Left ventricle myocardium inferior (tissue), 1 donor: ENCODE results near the gene DMRTB1. TPM values are rescaled to one million over a fixed set of nuclear protein-coding genes. Genes with fewer than 3 reads are reported as not detected.

Experiments used
- DNase-seq: peaks from one replicate; pipeline ENCODE4 v3.0.0-alpha.2; 2020
- H3K27ac ChIP-seq: fragments of 200-600 bp; replicated peaks from 2 replicates; pipeline ENCODE4 v1.8.0; 2021
- H3K27me3 ChIP-seq: fragments of 200-600 bp; 2 replicates; pipeline ENCODE4 v1.8.0; 2021; ENCODE audit warnings: low read depth
- H3K36me3 ChIP-seq: fragments of 200-600 bp; 2 replicates; pipeline ENCODE4 v1.8.0; 2021
- H3K4me1 ChIP-seq: fragments of 200-600 bp; 2 replicates; pipeline ENCODE4 v1.8.0; 2021
- H3K4me3 ChIP-seq: fragments of 200-600 bp; 2 replicates; pipeline ENCODE4 v1.8.0; 2021; ENCODE audit warnings: mild to moderate bottlenecking, moderate library complexity
- H3K9me3 ChIP-seq: fragments of 200-600 bp; replicated peaks from 2 replicates; pipeline ENCODE4 v1.8.0; 2021
- intact Hi-C: fragments of 100-400 bp; cut with micrococcal nuclease; formaldehyde crosslinking; loops from one replicate; pipeline ENCODE4 v1.11.0; 2022
- total RNA-seq: library from RNA; stranded (reverse); fragmentation: NEBNext Ultra II Directional; extraction: Animal tissue kit (Norgen Biotek cat#: 25700); gene quantifications from one replicate; pipeline ENCODE4 v1.2.1, GENCODE V29; 2021
- TF ChIP-seq, protein P1 (sequence below): fragments of 200-600 bp; IDR thresholded peaks from 2 replicates; pipeline ENCODE4 v1.8.0; 2021; ENCODE audit warnings: antibody characterized with exemption, mild to moderate bottlenecking, borderline replicate concordance
- donor health status: DM: no; HTN: yes; CAD: no; lungs with severe emphysema.

Gene DMRTB1
- total RNA-seq, 1 donor from 2014 or later: not detected

DNA sequence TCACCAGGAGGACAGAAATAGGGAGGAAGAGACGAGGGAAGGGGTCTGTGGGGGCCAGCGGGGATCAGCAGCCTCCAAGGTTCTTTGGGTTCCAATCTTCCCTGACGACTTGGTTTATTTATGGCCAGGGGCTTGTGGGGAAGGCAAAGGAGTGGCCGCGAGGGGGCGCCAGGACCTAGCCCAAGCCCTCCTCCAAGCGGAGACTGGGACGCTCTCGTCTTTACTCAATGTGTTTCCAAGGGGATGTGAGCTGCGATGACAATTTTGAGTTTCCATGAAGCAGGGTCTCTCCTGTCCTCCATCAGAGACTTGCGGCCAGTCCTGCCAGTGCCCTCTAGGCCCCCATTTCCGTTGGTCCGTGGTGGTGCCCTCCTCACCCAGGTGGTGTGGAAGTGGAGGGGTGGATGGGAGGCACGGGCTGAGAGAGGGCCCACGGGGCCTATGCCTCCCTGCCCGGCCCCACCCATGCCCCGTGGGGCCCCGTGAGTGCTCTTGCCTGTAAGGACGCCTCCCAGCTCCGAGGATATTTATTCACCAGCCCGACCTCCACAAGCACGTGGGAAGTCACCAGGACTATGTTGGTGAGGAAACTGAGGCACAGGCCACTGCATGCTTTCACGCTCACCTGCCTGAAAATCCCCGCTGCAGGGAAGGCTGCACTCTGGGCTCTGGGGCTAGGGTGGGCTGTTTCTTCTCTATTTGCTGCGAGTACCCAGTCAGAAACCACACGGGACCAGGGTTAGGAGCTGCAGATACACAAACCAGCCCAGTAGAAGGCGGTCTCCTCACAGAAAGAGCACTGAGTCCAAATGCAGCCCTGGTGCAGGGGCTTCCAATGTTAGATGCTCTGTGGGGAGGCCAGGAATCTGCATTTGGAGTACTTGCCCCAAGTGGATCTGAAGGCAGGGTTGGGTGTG, 26.5 kb downstream of the DMRTB1 start:
- TF ChIP-seq, protein P1, sequence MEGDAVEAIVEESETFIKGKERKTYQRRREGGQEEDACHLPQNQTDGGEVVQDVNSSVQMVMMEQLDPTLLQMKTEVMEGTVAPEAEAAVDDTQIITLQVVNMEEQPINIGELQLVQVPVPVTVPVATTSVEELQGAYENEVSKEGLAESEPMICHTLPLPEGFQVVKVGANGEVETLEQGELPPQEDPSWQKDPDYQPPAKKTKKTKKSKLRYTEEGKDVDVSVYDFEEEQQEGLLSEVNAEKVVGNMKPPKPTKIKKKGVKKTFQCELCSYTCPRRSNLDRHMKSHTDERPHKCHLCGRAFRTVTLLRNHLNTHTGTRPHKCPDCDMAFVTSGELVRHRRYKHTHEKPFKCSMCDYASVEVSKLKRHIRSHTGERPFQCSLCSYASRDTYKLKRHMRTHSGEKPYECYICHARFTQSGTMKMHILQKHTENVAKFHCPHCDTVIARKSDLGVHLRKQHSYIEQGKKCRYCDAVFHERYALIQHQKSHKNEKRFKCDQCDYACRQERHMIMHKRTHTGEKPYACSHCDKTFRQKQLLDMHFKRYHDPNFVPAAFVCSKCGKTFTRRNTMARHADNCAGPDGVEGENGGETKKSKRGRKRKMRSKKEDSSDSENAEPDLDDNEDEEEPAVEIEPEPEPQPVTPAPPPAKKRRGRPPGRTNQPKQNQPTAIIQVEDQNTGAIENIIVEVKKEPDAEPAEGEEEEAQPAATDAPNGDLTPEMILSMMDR: peak; percentile 86
- Histone ChIP-seq H3K27ac (no peak overlapping the region), H3K36me3 (no peaks in the 10 kb centered on the region), H3K27me3 (peaks cover 100% of the 10 kb centered on the region), H3K4me3 (no peak overlapping the region), H3K4me1 (no peaks in the 10 kb centered on the region), H3K9me3 (peaks cover 11% of the 10 kb centered on the region)
- intact Hi-C loops: loop anchor here (5.0 kb wide), 1 partner anchor 267 kb away; no protein-coding TSS in a partner anchor
- peak; percentile 77 for DNase-seq

DNA sequence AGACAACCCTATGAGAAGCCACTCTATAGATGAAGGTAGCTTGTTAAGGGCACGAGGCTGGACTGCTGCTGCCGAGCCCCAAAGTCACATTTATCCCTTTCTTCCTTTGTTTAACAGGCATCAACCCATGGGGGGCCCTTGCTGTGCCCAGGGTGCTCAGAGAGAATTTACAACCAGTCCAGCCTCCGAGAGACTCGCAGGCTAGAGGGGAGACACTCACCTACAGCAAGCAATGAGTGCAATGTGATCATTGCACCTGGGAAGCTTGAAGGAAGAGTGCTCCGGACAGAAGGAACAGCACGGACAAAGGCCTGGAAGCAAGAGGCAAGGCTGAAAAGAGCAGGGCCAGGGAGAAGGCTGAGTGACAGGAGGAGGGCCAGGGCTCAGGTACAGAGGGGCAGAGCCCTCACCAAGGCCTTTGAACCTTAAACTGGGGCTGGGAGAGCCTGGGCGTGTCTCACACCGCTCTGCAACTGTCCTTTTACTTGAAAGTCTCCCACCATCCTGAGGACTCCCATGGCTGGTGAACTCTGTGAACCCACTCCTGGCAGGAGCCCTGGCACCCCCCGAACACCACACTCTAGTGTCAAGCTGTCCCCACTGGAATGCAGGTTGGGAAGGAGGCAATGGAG, 27.3 kb downstream of the DMRTB1 start:
- no peaks in the 10 kb centered on the region for H3K36me3 ChIP-seq
- H3K4me1 ChIP-seq: no peaks in the 10 kb centered on the region
- peaks cover 100% of the 10 kb centered on the region for H3K27me3 ChIP-seq
- DNase-seq: no peak
- intact Hi-C loops: loop anchor here (5.0 kb wide), 1 partner anchor 266 kb away; no protein-coding TSS in a partner anchor
- TF ChIP-seq, protein P1: no peak
- H3K27ac ChIP-seq: no peak overlapping the region
- H3K4me3 ChIP-seq: no peak overlapping the region
- peaks cover 11% of the 10 kb centered on the region for H3K9me3 ChIP-seq

DNA sequence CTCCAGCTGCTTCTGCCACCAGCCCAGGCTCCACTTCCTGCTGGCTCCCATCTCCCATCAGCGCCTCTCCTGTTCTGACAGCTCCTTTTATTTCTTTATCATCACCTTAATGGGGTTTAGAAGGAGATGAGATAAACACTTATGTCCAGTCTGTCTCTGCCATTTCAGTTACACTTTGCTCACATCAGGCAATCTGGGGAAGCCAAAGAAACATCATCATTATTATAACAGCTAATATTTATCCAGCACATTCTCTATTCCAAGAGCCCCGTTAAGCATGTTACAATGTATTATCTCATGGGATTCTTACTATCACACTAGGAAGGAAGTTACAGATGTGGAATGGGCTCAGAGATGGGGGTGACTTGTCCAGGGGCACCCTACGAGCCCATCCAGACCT, 31.2 kb downstream of the DMRTB1 start:
- Histone ChIP-seq H3K4me3 (no peak overlapping the region), H3K36me3 (no peaks in the 10 kb centered on the region), H3K27me3 (peaks cover 93% of the 10 kb centered on the region), H3K27ac (no peak overlapping the region), H3K9me3 (peaks cover 11% of the 10 kb centered on the region), H3K4me1 (no peaks in the 10 kb centered on the region)
- no peak for DNase-seq
- intact Hi-C loops: no loop called here
- TF ChIP-seq, protein P1: no peak

DNA sequence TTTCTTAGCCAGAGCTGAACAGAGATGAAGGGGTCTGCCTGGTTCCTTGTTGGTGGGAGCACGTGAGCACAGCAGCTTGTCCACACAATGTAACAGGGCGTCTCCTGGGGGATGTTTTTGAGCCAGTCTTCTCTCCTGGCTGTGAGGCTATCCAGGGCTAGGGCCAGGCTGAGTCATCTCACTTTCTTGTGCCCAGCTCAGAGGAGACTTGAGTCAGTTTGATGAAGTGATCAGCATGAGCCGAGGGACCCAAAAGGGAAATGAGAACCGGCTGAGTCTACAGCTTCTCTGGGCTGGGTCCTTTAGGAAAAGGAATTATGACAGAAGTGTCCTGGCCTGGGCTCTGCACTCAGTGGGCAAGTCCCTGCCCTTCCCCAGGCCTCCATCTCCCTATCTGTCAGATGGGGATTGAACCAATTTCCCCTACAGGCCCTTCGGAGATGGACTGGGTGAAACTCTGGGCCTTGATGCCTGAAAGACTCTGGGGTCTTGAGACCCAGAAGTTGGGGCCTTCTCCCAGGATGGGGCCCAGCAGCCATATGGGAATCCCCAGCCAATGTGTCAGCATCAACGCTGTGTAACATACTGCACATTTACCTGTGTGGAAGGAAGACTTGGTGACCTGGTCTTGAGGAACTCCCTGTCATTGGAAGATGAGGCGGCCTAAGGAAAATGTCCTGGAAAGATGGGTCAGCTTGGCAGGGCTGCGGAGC, 36.6 kb downstream of the DMRTB1 start:
- TF ChIP-seq, protein P1: no peak
- H3K27me3 ChIP-seq: peaks cover 85% of the 10 kb centered on the region
- no peaks in the 10 kb centered on the region for H3K9me3 ChIP-seq
- no peaks in the 10 kb centered on the region for H3K4me1 ChIP-seq
- no peaks in the 10 kb centered on the region for H3K36me3 ChIP-seq
- DNase-seq: no peak
- no peak overlapping the region for H3K27ac ChIP-seq
- H3K4me3 ChIP-seq: no peak overlapping the region
- intact Hi-C loops: no loop called here

DNA sequence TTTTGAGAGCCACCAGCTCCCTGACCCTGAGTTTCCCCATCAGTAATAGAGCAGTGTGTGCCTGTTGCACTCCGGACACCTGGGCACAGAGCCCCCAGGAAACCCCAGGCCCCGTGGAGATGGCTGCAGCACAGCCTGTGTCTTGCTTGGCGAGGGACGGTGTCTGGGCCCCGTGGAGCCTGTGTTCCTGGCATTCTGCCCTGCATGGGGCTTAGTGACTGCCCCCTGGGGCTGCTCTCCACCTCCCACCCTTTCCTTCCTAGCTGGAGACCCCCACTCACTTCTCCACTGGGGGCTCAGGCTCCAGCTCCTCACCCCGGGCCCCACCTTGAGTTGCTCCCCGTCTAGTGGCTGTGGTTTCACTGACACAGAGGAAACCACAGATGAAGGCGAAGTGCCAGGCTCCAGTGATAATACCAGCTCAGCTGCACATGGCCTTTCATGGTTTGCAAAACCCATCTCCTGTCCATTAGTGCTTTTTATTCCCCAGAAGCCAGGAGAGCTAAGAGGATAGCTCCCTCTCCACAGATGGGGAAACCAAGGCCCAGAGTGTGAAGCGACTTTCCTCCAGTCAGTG, 39.4 kb downstream of the DMRTB1 start:
- peaks cover 75% of the 10 kb centered on the region for H3K27me3 ChIP-seq

More for the DNA sequence above, 39.4 kb downstream of the DMRTB1 start:
- TF ChIP-seq, protein P1: no peak
- no peak overlapping the region for H3K4me3 ChIP-seq
- no peak overlapping the region for H3K27ac ChIP-seq
- no peaks in the 10 kb centered on the region for H3K4me1 ChIP-seq
- H3K9me3 ChIP-seq: no peaks in the 10 kb centered on the region
- intact Hi-C loops: no loop called here
- DNase-seq: no peak
- H3K36me3 ChIP-seq: no peaks in the 10 kb centered on the region
